Stimulated activated CD8-positive, alpha-beta memory T cell treated with anti-CD3 and anti-CD28 coated beads, Interleukin-7, amount 100 ng/mL, for 24 hours (primary cell): ENCODE results near the gene TRIOBP.
"Not testable (repeated sequence)": the region's sequence is repeated elsewhere in the genome, so short reads cannot be mapped to it uniquely, and the experiment has no call there.

Source experiments
- DNase-seq: peaks from one replicate; pipeline ENCODE4 v3.0.0-alpha.2; 2020; ENCODE audit warnings: low read depth

The TRIOBP gene

GRCh38 chr22:37694131-37694530 lies 2.7 kb upstream of the TRIOBP start:
- DNase-seq, result not testable (repeated sequence)

GRCh38 chr22:37696260-37696656 lies 590 bp upstream of the TRIOBP start:
- DNase-seq, result not testable (repeated sequence)

GRCh38 chr22:37697538-37697835 lies 639 bp downstream of the TRIOBP start:
- DNase-seq, result no peak

- DNase-seq, result no peak
Measured at GRCh38 chr22:37701141-37701786, 4.4 kb downstream of the TRIOBP start.

- no peak for DNase-seq
Measured at GRCh38 chr22:37703906-37704305, 7.1 kb downstream of the TRIOBP start.

- DNase-seq, result no peak
Measured at GRCh38 chr22:37704645-37705044, 7.8 kb downstream of the TRIOBP start.

- no peak for DNase-seq
Measured at GRCh38 chr22:37705205-37705604, 8.4 kb downstream of the TRIOBP start.

- no peak for DNase-seq
Measured at GRCh38 chr22:37708580-37709444, 12.0 kb downstream of the TRIOBP start.

- DNase-seq, result no peak
Measured at GRCh38 chr22:37709445-37709765, 12.6 kb downstream of the TRIOBP start.

GRCh38 chr22:37710675-37711074 lies 13.8 kb downstream of the TRIOBP start:
- no peak for DNase-seq

GRCh38 chr22:37711490-37711889 lies 14.6 kb downstream of the TRIOBP start:
- no peak for DNase-seq

GRCh38 chr22:37713761-37714160 lies 16.9 kb downstream of the TRIOBP start:
- DNase-seq, result no peak

- DNase-seq, result no peak
Measured at GRCh38 chr22:37714634-37715033, 17.8 kb downstream of the TRIOBP start.

GRCh38 chr22:37715760-37716159 lies 18.9 kb downstream of the TRIOBP start:
- DNase-seq, result no peak

GRCh38 chr22:37716708-37717107 lies 19.9 kb downstream of the TRIOBP start:
- DNase-seq, result no peak

GRCh38 chr22:37717235-37717634 lies 20.4 kb downstream of the TRIOBP start:
- not testable (repeated sequence) for DNase-seq

GRCh38 chr22:37717746-37718305 lies 21.0 kb downstream of the TRIOBP start:
- not testable (repeated sequence) for DNase-seq

GRCh38 chr22:37725551-37726240 lies 28.8 kb downstream of the TRIOBP start:
- no peak for DNase-seq

- no peak for DNase-seq
Measured at GRCh38 chr22:37726241-37726887, 29.5 kb downstream of the TRIOBP start.

- no peak for DNase-seq
Measured at GRCh38 chr22:37728620-37729019, 31.8 kb downstream of the TRIOBP start.

- no peak for DNase-seq
Measured at GRCh38 chr22:37731804-37732471, 35.1 kb downstream of the TRIOBP start.
